GM18951 (cell line): Measurements from ENCODE around the gene PLSCR3.

Source experiments
- POLR2A ChIP-seq: IDR thresholded peaks from 4 replicates; pipeline ENCODE4 v1.6.1; 2011; ENCODE audit warnings: mild to moderate bottlenecking; ENCODE audit not compliant: insufficient read length, insufficient read depth; ENCODE audit errors: extremely low read depth
- in situ Hi-C: fragments of 300-500 bp; cut with MboI; formaldehyde crosslinking; loops from one replicate; pipeline ENCODE4 v1.12.0; 2022; ENCODE audit warnings: low sequenced_read_pairs, mixed read lengths, inconsistent platforms; ENCODE audit not compliant: unreplicated experiment

The PLSCR3 gene

DNA sequence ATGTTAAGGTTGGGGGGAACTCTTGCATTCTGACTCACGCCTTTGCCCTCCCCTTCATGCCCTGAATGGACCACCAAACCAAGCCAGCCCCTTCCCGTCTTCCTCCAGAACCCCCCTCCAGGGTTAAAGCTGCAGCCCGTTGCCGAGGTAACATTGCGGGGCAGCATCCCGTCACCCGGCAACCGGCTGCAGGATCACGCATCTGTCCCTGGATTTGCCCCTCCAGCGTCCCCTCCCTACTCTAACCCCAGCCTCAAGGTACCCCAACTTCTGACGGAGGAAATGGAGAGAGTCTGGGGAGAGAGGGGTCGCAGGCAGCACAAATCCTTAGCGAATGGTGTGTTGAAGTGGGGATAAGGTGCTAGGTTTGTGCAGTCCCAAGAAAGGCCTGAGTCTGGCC lies 12.8 kb upstream of the PLSCR3 start:
- in situ Hi-C loops, result no loop called here
- no peak for TF ChIP-seq POLR2A

DNA sequence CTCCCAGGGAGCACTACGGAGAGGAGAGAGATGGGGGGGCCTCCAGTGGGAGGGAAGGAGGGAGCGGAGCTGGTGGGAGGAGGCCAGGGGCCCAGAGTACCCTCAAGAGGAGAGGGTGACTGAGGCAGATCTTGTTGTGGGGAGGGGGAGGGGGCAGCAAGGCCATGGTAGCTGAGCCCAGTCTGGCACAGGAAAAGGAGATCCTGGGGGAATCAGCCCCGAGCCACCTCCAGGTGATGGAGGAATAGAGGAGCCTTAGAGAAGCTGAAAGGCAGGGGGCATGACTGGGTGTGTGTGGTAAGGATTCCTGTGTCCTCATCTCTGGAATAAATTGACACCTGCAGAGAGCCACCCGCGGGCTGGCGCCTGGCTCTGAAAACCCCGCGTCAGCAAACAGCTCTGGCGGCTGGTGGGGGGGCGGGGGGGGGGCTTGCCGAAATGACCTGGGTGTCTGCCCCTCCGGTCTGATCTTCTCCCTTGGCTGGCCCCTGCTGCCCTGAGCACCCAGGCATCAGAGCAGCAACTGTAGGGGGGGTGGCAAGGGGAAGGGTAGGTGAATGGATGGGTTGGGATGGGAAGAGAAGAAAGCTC lies 12.0 kb upstream of the PLSCR3 start:
- no peak for TF ChIP-seq POLR2A
- in situ Hi-C loops, result no loop called here

DNA sequence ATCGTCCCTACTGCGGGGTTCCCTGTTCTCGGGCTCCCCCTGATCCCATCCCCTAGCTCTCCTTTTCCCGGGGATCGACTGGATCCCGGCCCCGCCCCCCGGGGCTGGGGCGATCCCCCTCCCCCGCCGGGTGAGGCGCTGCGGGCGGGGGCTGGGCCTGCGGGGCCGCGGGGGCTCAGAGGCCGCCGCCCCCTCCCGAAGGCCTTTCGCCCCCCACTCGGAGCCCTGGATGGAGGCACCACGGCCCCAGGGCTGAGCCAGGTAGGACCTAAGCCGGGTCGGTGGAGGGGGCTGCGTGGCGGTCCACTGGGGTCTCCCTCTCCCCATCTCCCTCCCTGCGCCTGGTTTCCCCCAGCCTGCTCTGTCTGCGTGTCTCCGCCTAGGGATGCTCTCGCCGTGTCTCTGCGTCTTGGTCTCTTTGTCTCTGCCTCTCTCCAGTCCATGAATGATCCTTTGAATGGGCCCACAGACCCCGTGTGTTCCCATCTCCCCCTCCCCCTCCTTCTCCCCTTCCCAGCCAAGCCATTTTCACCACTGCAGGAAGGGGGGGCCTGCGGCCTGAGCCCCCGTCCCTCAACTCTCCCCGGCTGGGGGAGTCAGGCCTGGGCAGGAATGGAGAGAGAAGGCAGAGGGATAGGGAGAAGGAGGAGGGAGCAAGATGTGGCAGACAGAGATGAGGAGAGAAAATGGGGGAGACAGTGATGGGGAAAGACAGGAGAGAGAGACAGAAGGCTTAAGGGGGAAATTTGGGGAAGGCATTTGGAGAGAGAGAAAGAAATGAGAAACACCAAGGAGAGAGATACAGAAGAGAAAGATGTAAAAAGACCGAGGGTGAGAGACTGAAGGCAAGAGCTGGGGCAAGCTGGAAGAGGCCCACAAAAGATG lies 11.3 kb upstream of the PLSCR3 start:
- no peak for TF ChIP-seq POLR2A
- in situ Hi-C loops, result no loop called here

DNA sequence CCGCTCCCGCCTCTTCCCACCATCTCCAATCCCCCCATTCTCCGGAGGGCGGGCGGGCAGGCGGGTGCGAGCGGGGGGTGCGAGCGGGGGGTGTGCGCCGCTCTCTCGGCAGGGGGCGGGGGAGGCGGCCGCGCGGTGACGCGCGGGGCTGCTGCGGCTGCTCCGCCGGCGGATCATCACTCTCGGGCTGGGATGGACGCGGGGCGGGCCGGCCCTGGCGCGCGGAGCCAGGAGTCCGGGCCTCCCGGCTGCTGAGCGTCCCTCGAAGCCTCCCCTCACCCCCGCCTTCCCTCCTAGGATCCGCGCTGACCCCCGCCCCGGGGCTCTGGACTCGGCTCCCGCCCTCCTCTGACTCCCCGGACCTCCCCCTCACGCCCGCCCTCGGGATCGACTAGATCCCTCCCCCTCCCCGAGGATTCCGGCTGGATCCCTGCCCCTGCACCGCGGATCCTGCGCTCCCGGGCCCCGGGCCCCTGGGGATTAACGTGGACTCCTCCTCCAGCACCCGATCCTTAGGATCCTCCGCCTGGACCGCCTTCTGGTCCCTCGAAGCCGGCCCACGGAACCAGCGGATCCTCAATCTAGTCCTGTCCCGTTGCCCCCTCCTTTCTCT lies 10.5 kb upstream of the PLSCR3 start:
- in situ Hi-C loops, result no loop called here

DNA sequence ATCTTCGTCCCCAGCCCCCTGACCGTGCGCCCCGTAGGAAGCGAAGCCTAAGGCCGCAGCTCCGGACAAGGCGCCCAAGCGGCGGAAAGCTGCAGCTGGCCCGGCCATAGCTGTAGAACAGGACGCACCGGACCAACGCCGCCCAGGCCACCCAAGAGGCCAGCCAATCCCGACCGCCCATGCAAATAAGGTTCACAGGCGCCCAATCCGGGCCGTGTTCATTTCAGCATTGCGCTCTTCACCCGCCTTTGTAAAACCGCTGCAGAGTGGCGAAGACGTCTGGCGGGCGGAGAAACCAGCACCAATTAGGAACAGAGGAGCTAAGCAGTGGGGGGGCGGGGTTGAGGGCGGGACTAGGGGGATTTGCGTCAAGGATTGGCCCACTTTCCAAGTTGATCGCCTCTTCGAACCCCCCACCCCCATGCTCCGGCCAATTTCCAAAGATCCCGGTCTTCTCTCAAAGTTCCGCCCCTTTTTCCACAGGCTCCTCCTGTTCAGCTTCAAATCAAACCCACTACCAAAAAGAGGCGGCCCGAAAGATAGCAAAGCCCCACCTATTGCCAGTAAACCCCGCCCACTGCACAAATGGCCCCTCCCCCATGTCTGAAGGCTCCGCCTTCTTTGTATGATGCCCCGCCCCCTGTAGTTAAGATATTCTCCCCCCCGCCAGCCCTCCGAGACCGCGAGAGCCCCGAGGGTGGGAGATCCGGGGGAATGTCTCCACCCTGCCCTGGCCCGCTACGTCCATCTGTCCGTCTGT lies 9.8 kb upstream of the PLSCR3 start, which contains the start of gene TMEM256:
Gene TMEM256 (minus strand): TSS at position 121 of the 760 bp plus-strand sequence. CDS start 13 bp downstream, at position 108.
- in situ Hi-C loops, result no loop called here

More for the DNA sequence above, 10.5 kb upstream of the PLSCR3 start:
- TF ChIP-seq POLR2A, result no peak

DNA sequence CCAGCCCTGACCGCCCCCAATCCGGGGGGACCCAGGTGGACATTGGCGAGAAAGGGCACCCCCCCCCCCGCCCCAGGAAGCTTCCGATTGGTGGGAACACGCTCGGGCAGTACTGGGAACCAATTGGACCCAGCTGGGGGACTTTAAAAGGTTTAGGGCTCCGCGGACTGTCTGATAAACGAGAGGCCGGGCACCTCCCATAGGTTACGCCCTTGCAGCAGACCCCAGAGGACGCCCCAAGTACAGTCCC lies 9.3 kb upstream of the PLSCR3 start:
- TF ChIP-seq POLR2A, result no peak

More for the DNA sequence above, 9.8 kb upstream of the PLSCR3 start, which contains the start of gene TMEM256:
- peak; percentile 95 for TF ChIP-seq POLR2A

DNA sequence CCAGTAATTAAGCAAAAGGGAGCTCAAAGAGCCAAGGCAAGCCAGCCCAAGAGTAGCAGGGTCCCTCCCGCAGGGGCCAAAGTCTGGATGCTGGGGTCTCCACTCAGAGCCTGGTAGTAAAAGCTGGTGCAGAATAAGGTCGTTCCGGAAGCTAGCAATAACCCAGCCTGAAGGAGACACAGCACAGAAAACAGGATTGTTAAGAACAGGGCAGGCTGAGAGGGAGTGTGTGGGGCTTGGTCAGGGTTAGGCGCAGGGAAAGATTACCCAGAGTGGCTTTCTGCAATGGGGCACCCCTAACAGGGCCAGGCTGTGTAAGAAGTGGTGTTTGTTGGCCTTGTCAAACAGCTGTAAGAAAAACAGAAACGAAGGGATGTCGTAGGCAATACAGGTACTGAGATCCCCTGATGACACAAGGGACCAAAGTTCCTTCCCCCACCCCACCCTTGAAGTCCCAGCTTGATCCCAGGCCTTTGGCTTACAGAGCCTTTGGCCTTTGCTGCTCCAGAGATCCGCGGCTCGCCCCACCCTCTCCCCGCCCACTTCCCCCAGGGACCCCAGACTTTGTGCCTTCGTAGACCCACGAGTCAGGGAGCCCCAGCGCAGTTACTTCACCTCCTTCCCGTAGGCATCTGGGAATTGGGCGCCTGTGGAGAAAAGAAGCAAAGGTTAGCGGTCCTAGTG lies 8.9 kb upstream of the PLSCR3 start:
- no peak for TF ChIP-seq POLR2A
- in situ Hi-C loops, result no loop called here

More for the DNA sequence above, 9.3 kb upstream of the PLSCR3 start:
- in situ Hi-C loops, result no loop called here

DNA sequence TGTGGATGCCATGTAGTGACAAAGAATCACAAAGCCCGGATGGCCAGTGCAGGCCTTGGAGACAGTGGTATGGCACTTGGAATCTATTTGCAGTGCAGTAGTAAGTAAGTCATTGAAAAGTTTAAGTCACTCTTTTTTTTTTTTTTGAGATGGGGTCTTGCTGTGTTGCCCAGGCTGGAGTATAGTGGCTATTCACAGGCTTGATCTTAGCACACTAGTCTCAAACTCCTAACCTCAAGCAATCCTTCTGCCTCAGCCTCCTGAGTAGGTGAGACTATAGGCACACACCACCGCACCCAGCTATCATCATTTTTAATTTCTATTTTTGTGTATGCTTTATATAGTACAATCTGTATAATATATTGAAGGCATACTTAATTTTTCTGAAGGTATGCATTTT lies 4.3 kb upstream of the PLSCR3 start:
- in situ Hi-C loops, result no loop called here
- no peak for TF ChIP-seq POLR2A

DNA sequence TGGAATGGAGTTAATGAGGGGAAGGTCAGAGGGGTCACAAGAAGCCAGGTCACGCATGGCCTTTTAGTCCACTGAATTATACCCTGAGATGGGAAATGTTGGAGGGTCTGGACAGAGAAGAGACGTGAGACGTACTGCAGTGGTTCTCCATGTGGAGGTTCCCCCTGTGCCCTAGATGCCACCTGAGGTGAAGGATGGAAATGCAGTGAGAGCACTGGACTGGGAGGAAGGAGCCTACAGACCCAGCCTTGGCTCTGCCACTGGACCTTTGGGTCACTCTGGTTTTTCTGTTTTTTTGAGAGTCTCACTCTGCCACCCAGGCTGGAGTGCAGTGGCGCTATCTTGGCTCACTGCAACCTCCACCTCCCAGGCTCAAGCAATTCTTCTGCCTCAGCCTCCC lies 1.8 kb upstream of the PLSCR3 start:
- no peak for TF ChIP-seq POLR2A
- in situ Hi-C loops, result no loop called here

DNA sequence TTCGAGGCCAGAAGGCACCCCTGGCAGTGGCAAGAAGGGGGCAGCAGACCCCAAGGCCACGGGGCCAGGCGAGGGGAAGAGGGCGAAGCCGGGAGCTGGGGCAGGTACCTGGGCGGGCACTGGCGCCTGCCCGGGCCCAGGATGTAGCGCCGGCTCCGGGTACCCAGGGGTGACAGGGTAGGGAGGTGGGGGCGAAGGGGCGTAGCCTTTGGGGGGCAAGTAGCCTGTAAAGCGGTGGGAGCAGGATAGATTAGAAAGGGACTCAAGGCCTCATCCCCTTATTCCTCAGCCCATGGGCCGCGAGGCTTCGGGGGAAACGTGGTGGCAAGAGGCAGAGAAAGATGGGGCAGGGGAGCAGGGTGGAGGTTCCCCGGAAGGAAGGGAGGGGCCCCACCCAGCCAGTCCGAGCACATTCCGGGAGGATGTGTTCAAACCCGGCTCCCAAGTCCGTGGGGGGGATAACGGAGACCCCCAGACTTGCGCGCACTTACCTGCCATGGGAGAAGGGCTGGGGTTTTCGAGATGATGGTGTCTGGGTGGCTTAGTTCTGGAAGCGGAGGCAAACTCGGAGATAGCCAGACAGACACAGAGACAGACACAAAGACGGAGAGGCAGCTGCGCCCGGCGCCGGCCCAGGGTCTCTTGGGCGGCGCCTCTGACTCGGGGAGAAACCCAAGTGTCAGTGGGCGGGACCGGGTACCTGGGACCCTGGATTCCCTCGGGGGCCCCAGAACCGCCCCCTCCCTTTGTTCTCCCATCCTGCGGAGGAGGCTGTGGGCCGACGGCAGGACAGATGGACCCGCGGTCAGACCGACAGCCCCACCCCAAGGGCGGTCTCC lies 493 bp downstream of the PLSCR3 start:
- in situ Hi-C loops, result no loop called here
- TF ChIP-seq POLR2A, result no peak

DNA sequence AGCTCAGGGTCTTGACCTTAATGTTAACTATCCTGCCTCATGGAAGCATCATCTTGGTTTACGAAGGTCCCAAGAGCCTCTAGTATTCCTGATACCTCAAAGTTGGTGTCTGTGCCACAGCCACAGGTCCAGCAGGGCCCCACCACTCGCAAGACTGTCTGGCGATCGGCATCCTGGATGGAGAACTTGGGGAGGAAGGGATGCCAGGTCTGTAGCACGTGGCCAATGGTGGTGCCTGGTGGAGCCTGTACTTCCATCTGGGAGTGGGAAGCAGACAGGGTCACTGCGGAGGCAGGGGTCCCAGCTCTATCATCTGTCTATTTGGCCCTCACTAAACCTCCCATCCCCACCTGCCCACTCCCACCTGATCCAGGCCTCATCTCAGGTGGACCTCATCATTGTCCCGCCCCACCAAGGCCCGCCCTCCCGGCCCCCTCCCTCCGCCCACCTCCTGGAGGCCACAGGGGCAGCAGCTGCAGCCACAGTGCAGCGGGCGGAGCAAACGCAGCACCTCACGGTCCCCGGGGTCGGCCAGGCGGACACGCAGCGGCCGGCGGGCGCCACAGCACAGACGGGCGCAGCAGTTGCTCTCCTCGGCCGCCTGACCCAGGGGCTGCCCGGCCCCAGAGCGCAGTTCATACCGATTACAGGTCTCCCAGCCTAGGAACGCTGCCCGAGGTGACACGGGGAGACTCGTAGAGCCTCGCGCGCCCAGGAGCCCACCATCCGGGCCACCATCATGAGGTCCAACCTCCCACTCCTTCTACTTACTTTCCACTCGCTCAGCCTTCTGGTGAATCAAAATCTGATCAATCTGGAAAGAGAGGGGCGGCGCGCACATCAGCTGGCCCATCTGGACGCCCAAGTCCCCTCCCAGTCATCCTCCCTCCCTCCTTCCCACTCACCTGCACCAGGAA lies 1.4 kb downstream of the PLSCR3 start:
- no peak for TF ChIP-seq POLR2A
- in situ Hi-C loops, result no loop called here
